GM23338 (cell line): ENCODE data around the gene LRP1B. TPM values are rescaled to one million over a fixed set of nuclear protein-coding genes. Genes with fewer than 3 reads are reported as not detected.

ENCODE experiments used
- ATAC-seq: fragments of 200-7000 bp; cut with Tn5 transposase; 3 replicates; pipeline ENCODE4 v1.9.1; 2020
- DNase-seq: peaks from one replicate; pipeline ENCODE4 v3.0.0-alpha.2; 2015; ENCODE audit warnings: low spot score
- H2AFZ ChIP-seq: fragments of 200-600 bp; sonication (generic); 2 replicates; pipeline ENCODE4 v1.8.0; 2016; ENCODE audit warnings: antibody characterized with exemption, mild to moderate bottlenecking, moderate library complexity
- H3F3A ChIP-seq: fragments of 200-600 bp; sonication (generic); replicated peaks from 2 replicates; pipeline ENCODE4 v1.8.0; 2017; ENCODE audit warnings: antibody characterized with exemption, mixed run types, low read depth
- H3K27ac ChIP-seq: fragments of 200-600 bp; sonication (generic); 2 replicates; pipeline ENCODE4 v1.6.1; 2016; ENCODE audit warnings: low read depth
- H3K27me3 ChIP-seq: fragments of 200-600 bp; sonication (generic); 2 replicates; pipeline ENCODE4 v1.8.0; 2016; ENCODE audit warnings: mild to moderate bottlenecking, mixed run types, moderate library complexity; ENCODE audit not compliant: insufficient read depth
- H3K36me3 ChIP-seq: fragments of 200-600 bp; sonication (generic); 2 replicates; pipeline ENCODE4 v1.8.0; 2016; ENCODE audit warnings: mild to moderate bottlenecking; ENCODE audit not compliant: insufficient read depth
- H3K4me1 ChIP-seq: fragments of 200-600 bp; sonication (generic); 2 replicates; pipeline ENCODE4 v1.8.0; 2016; ENCODE audit warnings: mild to moderate bottlenecking, moderate library complexity; ENCODE audit not compliant: insufficient read depth
- H3K4me2 ChIP-seq: fragments of 200-600 bp; sonication (generic); 2 replicates; pipeline ENCODE4 v1.7.1; 2017; ENCODE audit warnings: mixed run types
- H3K4me3 ChIP-seq: fragments of 200-600 bp; sonication (generic); 2 replicates; pipeline ENCODE4 v1.6.1; 2016; ENCODE audit warnings: mixed run types
- H3K79me2 ChIP-seq: fragments of 200-600 bp; sonication (generic); replicated peaks from 2 replicates; pipeline ENCODE4 v1.8.0; 2017; ENCODE audit warnings: mild to moderate bottlenecking; ENCODE audit not compliant: insufficient read depth
- H3K9me2 ChIP-seq: fragments of 200-600 bp; sonication (generic); 2 replicates; pipeline ENCODE4 v1.8.0; 2017; ENCODE audit not compliant: insufficient read depth
- H4K20me1 ChIP-seq: fragments of 200-600 bp; sonication (generic); replicated peaks from 2 replicates; pipeline ENCODE4 v1.8.0; 2017; ENCODE audit warnings: mild to moderate bottlenecking; ENCODE audit not compliant: insufficient read depth
- H3K27ac Mint-ChIP-seq: 2 replicates; pipeline ENCODE4 v1.8.0; 2020; ENCODE audit warnings: inconsistent platforms, mild to moderate bottlenecking, moderate library complexity, mixed read lengths
- H3K27me3 Mint-ChIP-seq: 3 replicates; pipeline ENCODE4 v1.8.0; 2022; ENCODE audit warnings: low read depth, mild to moderate bottlenecking, moderate library complexity, mixed read lengths, inconsistent platforms; ENCODE audit not compliant: insufficient read depth, poor library complexity
- H3K36me3 Mint-ChIP-seq: 3 replicates; pipeline ENCODE4 v1.8.0; 2021; ENCODE audit warnings: low read depth, mild to moderate bottlenecking, inconsistent platforms, moderate library complexity, mixed read lengths
- H3K4me1 Mint-ChIP-seq: 3 replicates; pipeline ENCODE4 v1.8.0; 2020; ENCODE audit warnings: mild to moderate bottlenecking, inconsistent platforms, mixed read lengths
- H3K4me3 Mint-ChIP-seq: 3 replicates; pipeline ENCODE4 v1.8.0; 2021; ENCODE audit warnings: moderate library complexity, mild to moderate bottlenecking, inconsistent platforms, mixed read lengths
- H3K9me3 Mint-ChIP-seq: 3 replicates; pipeline ENCODE4 v1.8.0; 2020; ENCODE audit warnings: moderate library complexity, mild to moderate bottlenecking, inconsistent platforms, mixed read lengths
- CREB1 ChIP-seq: fragments of 250-450 bp; sonication (Bioruptor Pico); IDR thresholded peaks from 2 replicates; pipeline ENCODE4 v1.5.0; 2020; ENCODE audit warnings: low read depth, mild to moderate bottlenecking, moderate library complexity
- EZH2 ChIP-seq: fragments of 200-600 bp; sonication (generic); IDR thresholded peaks from one replicate; pipeline ENCODE4 v1.8.0; 2017; ENCODE audit warnings: antibody characterized with exemption, mild to moderate bottlenecking, low read depth; ENCODE audit not compliant: unreplicated experiment
- EZH2phosphoT487 ChIP-seq: fragments of 200-600 bp; sonication (generic); IDR thresholded peaks from one replicate; pipeline ENCODE4 v1.8.1; 2018; ENCODE audit warnings: antibody characterized with exemption; ENCODE audit not compliant: unreplicated experiment
- JUNB ChIP-seq: IDR thresholded peaks from one replicate; pipeline ENCODE4 v1.6.1; 2016; ENCODE audit warnings: antibody characterized with exemption; ENCODE audit not compliant: unreplicated experiment
- NANOG ChIP-seq: IDR thresholded peaks from 2 replicates; pipeline ENCODE4 v1.6.1; 2016; ENCODE audit warnings: antibody characterized with exemption, borderline replicate concordance
- POLR2AphosphoS5 ChIP-seq: IDR thresholded peaks from 2 replicates; pipeline ENCODE4 v1.6.1; 2016; ENCODE audit warnings: antibody characterized with exemption, low read depth
- STAT1 ChIP-seq: IDR thresholded peaks from one replicate; pipeline ENCODE4 v1.6.1; 2016; ENCODE audit warnings: antibody characterized with exemption; ENCODE audit not compliant: unreplicated experiment
- ZNF114 ChIP-seq: fragments of 250-450 bp; sonication (Bioruptor Pico); IDR thresholded peaks from 2 replicates; pipeline ENCODE4 v1.5.0; 2020; ENCODE audit warnings: mild to moderate bottlenecking, moderate library complexity
- ZNF331 ChIP-seq: fragments of 250-450 bp; sonication (Bioruptor Pico); IDR thresholded peaks from 2 replicates; pipeline ENCODE4 v1.5.0; 2020; ENCODE audit warnings: low read depth, mild to moderate bottlenecking, moderate library complexity
- polyA plus RNA-seq: library from polyadenylated mRNA; unstranded; fragments of >200 nt; fragmentation: Nextera tagmentation; extraction: Ambion mirVana; gene quantifications from 2 replicates; pipeline ENCODE4 v1.2.1, GENCODE V29; 2016
- total RNA-seq: library from RNA; depleted of rRNA; stranded (reverse); fragments of >200 nt; shearing (Covaris generic); gene quantifications from 2 replicates; pipeline ENCODE4 v1.2.3, GENCODE V29; 2014
- TF ChIP-seq, protein P1 (sequence below): fragments of 250-450 bp; sonication (Bioruptor Pico); IDR thresholded peaks from 2 replicates; pipeline ENCODE4 v1.5.0; 2020; ENCODE audit warnings: mild to moderate bottlenecking, moderate library complexity
- TF ChIP-seq, protein P2 (sequence below): IDR thresholded peaks from one replicate; pipeline ENCODE4 v1.6.1; 2018; ENCODE audit warnings: antibody characterized with exemption; ENCODE audit not compliant: unreplicated experiment
- TF ChIP-seq, protein P3 (sequence below): IDR thresholded peaks from 2 replicates; pipeline ENCODE4 v1.6.1; 2016; ENCODE audit warnings: antibody characterized with exemption
- TF ChIP-seq, protein P4 (sequence below), 2 experiments: fragments of 200-600 bp in 1 of 2; sonication (generic) in 1 of 2; conservative IDR thresholded peaks; 2 replicates each; pipeline versions ENCODE4 v1.5.1 to v1.6.1; 2016 to 2017; ENCODE audit warnings: antibody characterized with exemption in 2 of 2, low read depth in 2 of 2, mild to moderate bottlenecking in 2 of 2, moderate library complexity in 1 of 2

The LRP1B gene
- total and polyA plus RNA-seq, 2 experiments from 2014 or later: 0.15 to 0.97 TPM

DNA sequence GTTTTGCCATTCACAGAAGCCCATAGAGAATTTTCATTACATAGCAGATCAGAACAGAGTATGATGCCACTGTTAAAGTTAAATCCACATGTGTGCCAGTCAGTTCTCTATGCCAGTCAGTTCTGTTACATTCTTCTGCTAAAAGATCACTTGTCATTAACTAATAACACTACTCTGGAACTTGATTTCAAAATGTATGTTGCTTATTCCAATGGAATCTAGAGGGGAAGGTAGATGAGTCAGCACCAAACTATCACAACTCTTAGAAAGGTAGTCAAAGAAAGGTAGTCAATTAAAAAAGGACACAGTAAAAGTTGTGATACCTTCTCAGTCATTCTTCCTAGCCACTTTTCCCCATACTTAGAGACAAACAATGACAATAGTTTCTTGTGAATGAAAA, 1214.4 kb downstream of the LRP1B start:
- DNase-seq (no peak), ATAC-seq (no peak)
- no peak for TF ChIP-seq ZNF331
- TF ChIP-seq, protein P1, sequence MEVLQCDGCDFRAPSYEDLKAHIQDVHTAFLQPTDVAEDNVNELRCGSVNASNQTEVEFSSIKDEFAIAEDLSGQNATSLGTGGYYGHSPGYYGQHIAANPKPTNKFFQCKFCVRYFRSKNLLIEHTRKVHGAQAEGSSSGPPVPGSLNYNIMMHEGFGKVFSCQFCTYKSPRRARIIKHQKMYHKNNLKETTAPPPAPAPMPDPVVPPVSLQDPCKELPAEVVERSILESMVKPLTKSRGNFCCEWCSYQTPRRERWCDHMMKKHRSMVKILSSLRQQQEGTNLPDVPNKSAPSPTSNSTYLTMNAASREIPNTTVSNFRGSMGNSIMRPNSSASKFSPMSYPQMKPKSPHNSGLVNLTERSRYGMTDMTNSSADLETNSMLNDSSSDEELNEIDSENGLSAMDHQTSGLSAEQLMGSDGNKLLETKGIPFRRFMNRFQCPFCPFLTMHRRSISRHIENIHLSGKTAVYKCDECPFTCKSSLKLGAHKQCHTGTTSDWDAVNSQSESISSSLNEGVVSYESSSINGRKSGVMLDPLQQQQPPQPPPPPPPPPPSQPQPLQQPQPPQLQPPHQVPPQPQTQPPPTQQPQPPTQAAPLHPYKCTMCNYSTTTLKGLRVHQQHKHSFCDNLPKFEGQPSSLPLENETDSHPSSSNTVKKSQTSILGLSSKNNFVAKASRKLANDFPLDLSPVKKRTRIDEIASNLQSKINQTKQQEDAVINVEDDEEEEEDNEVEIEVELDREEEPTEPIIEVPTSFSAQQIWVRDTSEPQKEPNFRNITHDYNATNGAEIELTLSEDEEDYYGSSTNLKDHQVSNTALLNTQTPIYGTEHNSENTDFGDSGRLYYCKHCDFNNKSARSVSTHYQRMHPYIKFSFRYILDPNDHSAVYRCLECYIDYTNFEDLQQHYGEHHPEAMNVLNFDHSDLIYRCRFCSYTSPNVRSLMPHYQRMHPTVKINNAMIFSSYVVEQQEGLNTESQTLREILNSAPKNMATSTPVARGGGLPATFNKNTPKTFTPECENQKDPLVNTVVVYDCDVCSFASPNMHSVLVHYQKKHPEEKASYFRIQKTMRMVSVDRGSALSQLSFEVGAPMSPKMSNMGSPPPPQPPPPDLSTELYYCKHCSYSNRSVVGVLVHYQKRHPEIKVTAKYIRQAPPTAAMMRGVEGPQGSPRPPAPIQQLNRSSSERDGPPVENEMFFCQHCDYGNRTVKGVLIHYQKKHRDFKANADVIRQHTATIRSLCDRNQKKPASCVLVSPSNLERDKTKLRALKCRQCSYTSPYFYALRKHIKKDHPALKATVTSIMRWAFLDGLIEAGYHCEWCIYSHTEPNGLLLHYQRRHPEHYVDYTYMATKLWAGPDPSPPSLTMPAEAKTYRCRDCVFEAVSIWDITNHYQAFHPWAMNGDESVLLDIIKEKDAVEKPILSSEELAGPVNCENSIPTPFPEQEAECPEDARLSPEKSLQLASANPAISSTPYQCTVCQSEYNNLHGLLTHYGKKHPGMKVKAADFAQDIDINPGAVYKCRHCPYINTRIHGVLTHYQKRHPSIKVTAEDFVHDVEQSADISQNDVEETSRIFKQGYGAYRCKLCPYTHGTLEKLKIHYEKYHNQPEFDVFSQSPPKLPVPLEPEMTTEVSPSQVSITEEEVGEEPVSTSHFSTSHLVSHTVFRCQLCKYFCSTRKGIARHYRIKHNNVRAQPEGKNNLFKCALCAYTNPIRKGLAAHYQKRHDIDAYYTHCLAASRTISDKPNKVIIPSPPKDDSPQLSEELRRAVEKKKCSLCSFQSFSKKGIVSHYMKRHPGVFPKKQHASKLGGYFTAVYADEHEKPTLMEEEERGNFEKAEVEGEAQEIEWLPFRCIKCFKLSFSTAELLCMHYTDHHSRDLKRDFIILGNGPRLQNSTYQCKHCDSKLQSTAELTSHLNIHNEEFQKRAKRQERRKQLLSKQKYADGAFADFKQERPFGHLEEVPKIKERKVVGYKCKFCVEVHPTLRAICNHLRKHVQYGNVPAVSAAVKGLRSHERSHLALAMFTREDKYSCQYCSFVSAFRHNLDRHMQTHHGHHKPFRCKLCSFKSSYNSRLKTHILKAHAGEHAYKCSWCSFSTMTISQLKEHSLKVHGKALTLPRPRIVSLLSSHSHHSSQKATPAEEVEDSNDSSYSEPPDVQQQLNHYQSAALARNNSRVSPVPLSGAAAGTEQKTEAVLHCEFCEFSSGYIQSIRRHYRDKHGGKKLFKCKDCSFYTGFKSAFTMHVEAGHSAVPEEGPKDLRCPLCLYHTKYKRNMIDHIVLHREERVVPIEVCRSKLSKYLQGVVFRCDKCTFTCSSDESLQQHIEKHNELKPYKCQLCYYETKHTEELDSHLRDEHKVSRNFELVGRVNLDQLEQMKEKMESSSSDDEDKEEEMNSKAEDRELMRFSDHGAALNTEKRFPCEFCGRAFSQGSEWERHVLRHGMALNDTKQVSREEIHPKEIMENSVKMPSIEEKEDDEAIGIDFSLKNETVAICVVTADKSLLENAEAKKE (CRISPR knock-in tag): no peak
- no peak for TF ChIP-seq EZH2phosphoT487
- TF ChIP-seq JUNB: no peak
- TF ChIP-seq STAT1: no peak
- TF ChIP-seq, protein P2, sequence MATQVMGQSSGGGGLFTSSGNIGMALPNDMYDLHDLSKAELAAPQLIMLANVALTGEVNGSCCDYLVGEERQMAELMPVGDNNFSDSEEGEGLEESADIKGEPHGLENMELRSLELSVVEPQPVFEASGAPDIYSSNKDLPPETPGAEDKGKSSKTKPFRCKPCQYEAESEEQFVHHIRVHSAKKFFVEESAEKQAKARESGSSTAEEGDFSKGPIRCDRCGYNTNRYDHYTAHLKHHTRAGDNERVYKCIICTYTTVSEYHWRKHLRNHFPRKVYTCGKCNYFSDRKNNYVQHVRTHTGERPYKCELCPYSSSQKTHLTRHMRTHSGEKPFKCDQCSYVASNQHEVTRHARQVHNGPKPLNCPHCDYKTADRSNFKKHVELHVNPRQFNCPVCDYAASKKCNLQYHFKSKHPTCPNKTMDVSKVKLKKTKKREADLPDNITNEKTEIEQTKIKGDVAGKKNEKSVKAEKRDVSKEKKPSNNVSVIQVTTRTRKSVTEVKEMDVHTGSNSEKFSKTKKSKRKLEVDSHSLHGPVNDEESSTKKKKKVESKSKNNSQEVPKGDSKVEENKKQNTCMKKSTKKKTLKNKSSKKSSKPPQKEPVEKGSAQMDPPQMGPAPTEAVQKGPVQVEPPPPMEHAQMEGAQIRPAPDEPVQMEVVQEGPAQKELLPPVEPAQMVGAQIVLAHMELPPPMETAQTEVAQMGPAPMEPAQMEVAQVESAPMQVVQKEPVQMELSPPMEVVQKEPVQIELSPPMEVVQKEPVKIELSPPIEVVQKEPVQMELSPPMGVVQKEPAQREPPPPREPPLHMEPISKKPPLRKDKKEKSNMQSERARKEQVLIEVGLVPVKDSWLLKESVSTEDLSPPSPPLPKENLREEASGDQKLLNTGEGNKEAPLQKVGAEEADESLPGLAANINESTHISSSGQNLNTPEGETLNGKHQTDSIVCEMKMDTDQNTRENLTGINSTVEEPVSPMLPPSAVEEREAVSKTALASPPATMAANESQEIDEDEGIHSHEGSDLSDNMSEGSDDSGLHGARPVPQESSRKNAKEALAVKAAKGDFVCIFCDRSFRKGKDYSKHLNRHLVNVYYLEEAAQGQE: no peak
- no peak for TF ChIP-seq ZNF114 (CRISPR knock-in tag)
- TF ChIP-seq NANOG: no peak
- TF ChIP-seq POLR2AphosphoS5: no peak
- TF ChIP-seq, protein P3, sequence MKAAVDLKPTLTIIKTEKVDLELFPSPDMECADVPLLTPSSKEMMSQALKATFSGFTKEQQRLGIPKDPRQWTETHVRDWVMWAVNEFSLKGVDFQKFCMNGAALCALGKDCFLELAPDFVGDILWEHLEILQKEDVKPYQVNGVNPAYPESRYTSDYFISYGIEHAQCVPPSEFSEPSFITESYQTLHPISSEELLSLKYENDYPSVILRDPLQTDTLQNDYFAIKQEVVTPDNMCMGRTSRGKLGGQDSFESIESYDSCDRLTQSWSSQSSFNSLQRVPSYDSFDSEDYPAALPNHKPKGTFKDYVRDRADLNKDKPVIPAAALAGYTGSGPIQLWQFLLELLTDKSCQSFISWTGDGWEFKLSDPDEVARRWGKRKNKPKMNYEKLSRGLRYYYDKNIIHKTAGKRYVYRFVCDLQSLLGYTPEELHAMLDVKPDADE: no peak
- no peak for TF ChIP-seq CREB1 (CRISPR knock-in tag)
- TF ChIP-seq, protein P4, sequence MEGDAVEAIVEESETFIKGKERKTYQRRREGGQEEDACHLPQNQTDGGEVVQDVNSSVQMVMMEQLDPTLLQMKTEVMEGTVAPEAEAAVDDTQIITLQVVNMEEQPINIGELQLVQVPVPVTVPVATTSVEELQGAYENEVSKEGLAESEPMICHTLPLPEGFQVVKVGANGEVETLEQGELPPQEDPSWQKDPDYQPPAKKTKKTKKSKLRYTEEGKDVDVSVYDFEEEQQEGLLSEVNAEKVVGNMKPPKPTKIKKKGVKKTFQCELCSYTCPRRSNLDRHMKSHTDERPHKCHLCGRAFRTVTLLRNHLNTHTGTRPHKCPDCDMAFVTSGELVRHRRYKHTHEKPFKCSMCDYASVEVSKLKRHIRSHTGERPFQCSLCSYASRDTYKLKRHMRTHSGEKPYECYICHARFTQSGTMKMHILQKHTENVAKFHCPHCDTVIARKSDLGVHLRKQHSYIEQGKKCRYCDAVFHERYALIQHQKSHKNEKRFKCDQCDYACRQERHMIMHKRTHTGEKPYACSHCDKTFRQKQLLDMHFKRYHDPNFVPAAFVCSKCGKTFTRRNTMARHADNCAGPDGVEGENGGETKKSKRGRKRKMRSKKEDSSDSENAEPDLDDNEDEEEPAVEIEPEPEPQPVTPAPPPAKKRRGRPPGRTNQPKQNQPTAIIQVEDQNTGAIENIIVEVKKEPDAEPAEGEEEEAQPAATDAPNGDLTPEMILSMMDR (conservative IDR thresholded peaks at IDR 0.05; ENCODE audit: low read depth in 2 of 2): no peak
- no peak for TF ChIP-seq EZH2
- H3K9me3 Mint-ChIP-seq: no peaks in the 10 kb centered on the region
- Histone ChIP-seq H3K4me2 (no peak overlapping the region), H3K27me3 (no peaks in the 10 kb centered on the region), H3F3A (no peaks in the 10 kb centered on the region), H3K79me2 (no peaks in the 10 kb centered on the region), H3K4me3 (no peak overlapping the region), H3K9me2 (no peaks in the 10 kb centered on the region), H3K36me3 (no peaks in the 10 kb centered on the region), H3K4me1 (no peaks in the 10 kb centered on the region), H4K20me1 (no peaks in the 10 kb centered on the region), H3K27ac (no peak overlapping the region), H2AFZ (no peak overlapping the region)
- H3K27me3 Mint-ChIP-seq: peaks cover 3% of the 10 kb centered on the region
- H3K36me3 Mint-ChIP-seq: no peaks in the 10 kb centered on the region
- peaks cover 5% of the 10 kb centered on the region; the same call in 1 of the 3 replicates for H3K4me1 Mint-ChIP-seq
- no peak overlapping the region for H3K4me3 Mint-ChIP-seq
- no peak overlapping the region for H3K27ac Mint-ChIP-seq
